GM12801 (cell line): ENCODE data around the gene SMAD4.

Experiments used
- TF ChIP-seq, protein P1 (sequence below): IDR thresholded peaks from one replicate; pipeline ENCODE4 v1.5.1; 2011; ENCODE audit warnings: control low read depth; ENCODE audit not compliant: insufficient read length; ENCODE audit errors: extremely low read depth

Gene SMAD4

DNA sequence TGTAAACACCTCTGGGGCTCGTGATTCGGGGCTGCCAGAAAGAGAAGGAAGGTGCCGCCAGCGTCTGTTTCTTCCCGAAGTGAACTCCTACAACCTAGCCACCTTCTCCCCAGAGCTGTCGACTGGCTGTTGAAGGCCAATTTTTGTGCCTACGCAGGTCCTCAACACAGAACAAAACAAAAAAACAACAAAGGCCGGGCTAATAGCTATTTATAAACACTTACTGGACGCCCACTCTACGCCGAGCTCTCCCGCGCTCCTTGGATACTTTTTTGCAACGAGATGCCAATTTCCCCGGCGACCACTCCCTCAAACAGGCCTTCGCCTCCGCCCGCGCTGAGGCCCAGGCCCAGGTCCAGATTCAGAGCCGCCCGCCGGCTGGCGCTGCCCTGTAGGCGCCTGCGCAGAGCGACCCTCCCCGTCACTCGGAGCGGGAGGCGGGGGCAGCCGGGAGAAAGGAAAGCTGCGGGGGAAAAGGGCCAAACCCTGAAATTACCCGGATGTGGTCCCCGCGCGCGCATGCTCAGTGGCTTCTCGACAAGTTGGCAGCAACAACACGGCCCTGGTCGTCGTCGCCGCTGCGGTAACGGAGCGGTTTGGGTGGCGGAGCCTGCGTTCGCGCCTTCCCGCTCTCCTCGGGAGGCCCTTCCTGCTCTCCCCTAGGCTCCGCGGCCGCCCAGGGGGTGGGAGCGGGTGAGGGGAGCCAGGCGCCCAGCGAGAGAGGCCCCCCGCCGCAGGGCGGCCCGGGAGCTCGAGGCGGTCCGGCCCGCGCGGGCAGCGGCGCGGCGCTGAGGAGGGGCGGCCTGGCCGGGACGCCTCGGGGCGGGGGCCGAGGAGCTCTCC is at the start of gene SMAD4:
TSS of gene SMAD4 (plus strand) at position 520 of the 843 bp plus-strand sequence. CDS start 16,834 bp downstream, outside the sequence.
- TF ChIP-seq, protein P1, sequence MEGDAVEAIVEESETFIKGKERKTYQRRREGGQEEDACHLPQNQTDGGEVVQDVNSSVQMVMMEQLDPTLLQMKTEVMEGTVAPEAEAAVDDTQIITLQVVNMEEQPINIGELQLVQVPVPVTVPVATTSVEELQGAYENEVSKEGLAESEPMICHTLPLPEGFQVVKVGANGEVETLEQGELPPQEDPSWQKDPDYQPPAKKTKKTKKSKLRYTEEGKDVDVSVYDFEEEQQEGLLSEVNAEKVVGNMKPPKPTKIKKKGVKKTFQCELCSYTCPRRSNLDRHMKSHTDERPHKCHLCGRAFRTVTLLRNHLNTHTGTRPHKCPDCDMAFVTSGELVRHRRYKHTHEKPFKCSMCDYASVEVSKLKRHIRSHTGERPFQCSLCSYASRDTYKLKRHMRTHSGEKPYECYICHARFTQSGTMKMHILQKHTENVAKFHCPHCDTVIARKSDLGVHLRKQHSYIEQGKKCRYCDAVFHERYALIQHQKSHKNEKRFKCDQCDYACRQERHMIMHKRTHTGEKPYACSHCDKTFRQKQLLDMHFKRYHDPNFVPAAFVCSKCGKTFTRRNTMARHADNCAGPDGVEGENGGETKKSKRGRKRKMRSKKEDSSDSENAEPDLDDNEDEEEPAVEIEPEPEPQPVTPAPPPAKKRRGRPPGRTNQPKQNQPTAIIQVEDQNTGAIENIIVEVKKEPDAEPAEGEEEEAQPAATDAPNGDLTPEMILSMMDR, result no peak

DNA sequence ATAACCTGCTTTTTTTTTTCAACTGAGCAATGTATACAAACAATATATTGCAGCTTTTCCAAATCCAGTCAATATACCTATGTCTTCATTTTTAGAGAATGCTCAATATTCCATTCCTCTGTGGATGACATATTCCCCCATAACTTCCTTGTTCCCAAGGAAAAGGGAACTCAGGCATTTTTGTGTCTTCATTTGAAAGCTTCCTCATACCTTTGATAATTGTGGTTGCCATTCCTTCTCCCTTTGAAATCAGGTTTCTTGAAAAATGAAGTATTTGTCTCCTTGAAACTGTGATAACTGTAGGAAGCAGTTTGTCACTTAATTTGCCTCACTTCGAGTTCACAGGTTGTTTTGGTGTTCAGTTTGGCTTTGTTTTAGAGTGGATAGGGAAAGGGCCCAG is 48.6 kb upstream of the SMAD4 start:
- TF ChIP-seq, protein P1, result no peak

DNA sequence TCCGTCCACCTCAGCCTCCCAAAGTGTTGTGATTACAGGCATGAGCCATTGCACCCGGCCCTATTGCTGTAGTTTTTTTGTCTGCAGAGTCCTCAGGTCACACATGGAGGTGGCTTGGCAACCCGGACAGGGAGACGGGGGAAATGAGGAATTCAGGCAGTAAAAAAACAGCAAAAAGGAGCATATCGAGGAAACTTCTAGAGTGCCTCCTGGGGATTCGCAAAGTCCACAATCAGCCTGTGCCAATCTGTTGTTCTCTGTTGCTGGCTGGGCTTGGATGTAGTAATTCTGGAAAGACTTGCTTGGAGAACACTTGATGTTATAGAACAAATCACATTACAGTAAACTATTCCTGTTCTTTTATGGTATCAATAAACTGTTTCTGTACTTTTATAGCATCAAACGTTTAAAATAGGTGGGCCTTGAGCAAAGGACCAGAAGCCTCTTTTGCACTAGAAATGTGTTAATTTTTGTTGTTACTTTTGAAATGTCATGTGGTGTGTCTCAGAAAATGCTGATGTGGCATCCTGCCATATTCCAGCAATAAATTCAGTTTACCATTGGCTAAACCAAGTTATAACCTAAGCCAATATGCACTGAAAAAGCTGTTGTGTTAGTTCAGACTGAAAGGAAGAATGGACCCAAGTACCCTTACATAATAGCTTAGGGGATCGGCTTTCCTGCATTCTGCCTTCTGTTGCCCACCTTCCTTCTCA is 47.8 kb upstream of the SMAD4 start:
- TF ChIP-seq, protein P1, result no peak

DNA sequence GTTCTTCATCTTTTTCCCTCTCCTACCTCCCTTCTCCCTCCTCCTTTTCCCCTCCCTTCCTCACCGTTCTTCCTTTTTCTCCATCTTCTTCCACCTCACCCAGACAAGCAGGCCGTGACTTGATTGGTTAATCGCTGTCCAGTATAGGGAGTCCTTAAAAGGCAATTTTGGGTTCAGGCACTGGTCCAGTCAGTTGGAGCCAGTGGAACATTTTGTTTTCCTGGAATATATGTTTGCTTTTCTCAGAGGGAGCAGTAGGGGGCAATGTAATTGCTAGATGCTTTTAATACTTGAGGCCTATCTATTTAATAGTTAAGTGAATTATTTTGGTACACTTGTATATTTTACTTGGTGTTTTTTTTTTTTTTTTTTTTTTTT is 47.2 kb upstream of the SMAD4 start:
- TF ChIP-seq, protein P1, result no peak

DNA sequence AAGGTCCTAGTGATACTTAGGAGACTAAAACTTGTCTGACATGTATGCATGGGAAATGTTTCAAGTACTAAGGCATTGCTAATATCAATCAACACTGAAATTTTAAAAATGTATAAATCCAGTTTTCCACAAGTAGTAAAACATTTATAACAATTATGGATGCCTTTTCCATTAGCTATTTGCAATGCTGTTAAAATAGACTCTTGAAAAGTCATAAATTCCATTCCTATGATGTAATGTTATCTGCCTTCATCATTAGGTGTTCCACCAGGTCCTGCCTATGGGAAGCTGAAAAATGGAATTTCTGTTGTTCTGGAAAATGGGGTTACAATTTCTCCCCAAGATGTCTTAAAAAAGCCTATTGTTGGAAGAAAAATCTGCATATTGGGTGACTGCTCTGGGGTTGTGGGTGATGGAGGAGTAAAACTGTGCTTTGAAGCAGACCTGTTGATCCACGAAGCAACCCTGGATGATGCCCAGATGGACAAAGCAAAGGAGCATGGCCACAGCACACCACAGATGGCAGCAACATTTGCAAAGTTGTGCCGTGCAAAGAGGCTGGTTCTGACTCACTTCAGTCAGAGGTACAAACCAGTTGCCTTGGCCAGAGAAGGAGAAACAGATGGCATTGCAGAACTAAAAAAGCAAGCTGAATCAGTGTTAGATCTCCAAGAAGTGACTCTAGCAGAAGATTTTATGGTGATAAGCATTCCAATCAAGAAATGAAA is 43.5 kb upstream of the SMAD4 start:
- TF ChIP-seq, protein P1, result no peak

DNA sequence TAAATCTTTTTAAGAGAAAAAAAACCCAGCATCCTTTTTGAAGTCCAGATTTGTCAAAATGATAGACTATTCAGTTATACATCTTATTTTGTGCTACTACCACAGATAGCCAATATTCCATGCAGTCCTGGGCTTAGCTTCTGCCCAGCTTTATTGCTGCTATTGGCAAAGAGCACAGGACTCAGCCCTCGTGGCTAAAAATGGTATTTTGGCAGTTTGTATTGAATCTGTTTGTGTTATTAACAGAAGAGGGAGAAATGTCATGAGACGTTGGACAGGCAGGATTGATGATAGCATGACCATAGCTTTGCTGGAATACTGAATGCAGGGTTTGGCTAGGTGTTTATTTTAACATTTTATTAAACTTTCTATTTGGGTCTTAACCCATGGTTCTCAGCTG is 42.8 kb upstream of the SMAD4 start:
- TF ChIP-seq, protein P1, result no peak

DNA sequence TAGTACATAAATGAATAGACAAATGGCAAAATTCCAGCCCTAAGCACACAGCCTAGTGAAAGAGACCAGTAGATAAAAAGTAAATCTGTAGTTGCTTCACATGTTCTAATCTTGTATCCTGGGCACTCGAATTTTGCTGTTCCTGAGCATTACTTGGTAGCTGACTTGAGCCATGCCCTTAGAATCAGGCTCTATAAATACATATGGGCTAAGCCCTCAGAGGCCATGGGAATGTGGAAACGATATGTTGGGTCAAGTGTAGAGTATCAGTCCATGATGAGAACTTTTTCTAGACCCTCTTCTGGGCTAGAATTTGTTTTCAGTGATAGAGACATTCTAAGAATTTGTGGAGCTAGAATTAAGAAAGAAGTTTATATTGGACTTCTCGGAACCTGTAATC is 40.3 kb upstream of the SMAD4 start:
- TF ChIP-seq, protein P1, result no peak
